Measurements from ENCODE around the gene ZNF626. TPM values are rescaled to one million over a fixed set of nuclear protein-coding genes. Genes with fewer than 3 reads are reported as not detected.

The ZNF626 gene
- total and polyA plus RNA-seq, 2 of the 4 experiments (the other 2 are of a cell fraction) = 1.6 to 3.2 TPM

DNA sequence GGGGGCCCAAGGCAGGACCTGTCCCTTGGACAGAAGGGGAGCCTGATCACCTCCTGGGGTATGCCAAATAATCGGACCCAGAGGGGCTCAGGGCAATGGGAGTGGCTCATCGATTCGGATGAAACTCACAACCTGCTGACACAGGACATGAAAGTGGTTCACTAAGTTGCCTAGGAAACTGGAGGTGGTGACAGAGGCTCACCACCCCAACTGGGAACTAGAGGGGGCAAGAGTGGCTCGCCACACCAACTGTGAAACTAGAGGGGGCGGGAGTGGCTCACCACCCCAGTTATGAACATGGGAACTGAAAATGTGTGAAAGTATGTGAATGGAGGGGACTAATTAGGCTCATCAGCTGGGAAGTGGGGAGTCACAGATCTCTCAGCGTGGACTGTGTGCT, 49.5 kb downstream of the ZNF626 start:
- intact Hi-C loops (cut with micrococcal nuclease) (no loop called here), in situ Hi-C loops (cut with MboI; ENCODE audit: low sequenced_read_pairs) (no loop called here), dilution Hi-C loops (cut with HindIII; ENCODE audit: low sequenced_read_pairs, unreplicated experiment) (no loop called here)
- H3K9me1 ChIP-seq (ENCODE audit: insufficient read depth, low read length) = no peaks in the 10 kb centered on the region
- peaks cover 28% of the 10 kb centered on the region for H3K9me3 ChIP-seq (ENCODE audit: control insufficient read depth, insufficient read depth, low read length)
- no peaks in the 10 kb centered on the region for H3K4me1 ChIP-seq (ENCODE audit: control insufficient read depth, insufficient read depth, low read length)
- no peak overlapping the region for H2BK15ac ChIP-seq (ENCODE audit: low read depth, low read length)
- CTCF ChIA-PET = interaction anchor here (0.6 kb wide), 1 partner anchor 85 kb away, joined by 3 read pairs; no protein-coding TSS in a partner anchor
- H3K23ac ChIP-seq (ENCODE audit: low read depth, low read length) = no peak overlapping the region
- no peak overlapping the region for H3K14ac ChIP-seq (replicated peaks; ENCODE audit: low read depth, low read length)
- H3K27ac ChIP-seq (ENCODE audit: insufficient read depth, low read length) = no peak overlapping the region
- H2BK5ac ChIP-seq (ENCODE audit: low read depth, low read length, poor library complexity, severe bottlenecking) = no peak overlapping the region
- H3K36me3 ChIP-seq (ENCODE audit: control insufficient read depth, insufficient read depth, low read length) = no peaks in the 10 kb centered on the region
- POLR2A ChIA-PET (ENCODE audit: unreplicated experiment) = no interaction called here
- TF ChIP-seq FOS (IDR thresholded peaks at IDR 0.05; ENCODE audit: low read depth, low read length) (no peak), MXI1 (IDR thresholded peaks at IDR 0.05; ENCODE audit: borderline replicate concordance, low read depth, low read length) (no peak), MAZ (IDR thresholded peaks at IDR 0.05; ENCODE audit: borderline replicate concordance, low read depth, low read length) (no peak), MAFK (IDR thresholded peaks at IDR 0.05; ENCODE audit: low read depth, low read length) (no peak), RFX5 (IDR thresholded peaks at IDR 0.05; ENCODE audit: low read depth, low read length) (no peak)
- TF ChIP-seq, protein P1, sequence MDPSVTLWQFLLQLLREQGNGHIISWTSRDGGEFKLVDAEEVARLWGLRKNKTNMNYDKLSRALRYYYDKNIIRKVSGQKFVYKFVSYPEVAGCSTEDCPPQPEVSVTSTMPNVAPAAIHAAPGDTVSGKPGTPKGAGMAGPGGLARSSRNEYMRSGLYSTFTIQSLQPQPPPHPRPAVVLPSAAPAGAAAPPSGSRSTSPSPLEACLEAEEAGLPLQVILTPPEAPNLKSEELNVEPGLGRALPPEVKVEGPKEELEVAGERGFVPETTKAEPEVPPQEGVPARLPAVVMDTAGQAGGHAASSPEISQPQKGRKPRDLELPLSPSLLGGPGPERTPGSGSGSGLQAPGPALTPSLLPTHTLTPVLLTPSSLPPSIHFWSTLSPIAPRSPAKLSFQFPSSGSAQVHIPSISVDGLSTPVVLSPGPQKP (IDR thresholded peaks at IDR 0.05; ENCODE audit: borderline replicate concordance, low read depth, low read length) = no peak
- TF ChIP-seq, protein P2, sequence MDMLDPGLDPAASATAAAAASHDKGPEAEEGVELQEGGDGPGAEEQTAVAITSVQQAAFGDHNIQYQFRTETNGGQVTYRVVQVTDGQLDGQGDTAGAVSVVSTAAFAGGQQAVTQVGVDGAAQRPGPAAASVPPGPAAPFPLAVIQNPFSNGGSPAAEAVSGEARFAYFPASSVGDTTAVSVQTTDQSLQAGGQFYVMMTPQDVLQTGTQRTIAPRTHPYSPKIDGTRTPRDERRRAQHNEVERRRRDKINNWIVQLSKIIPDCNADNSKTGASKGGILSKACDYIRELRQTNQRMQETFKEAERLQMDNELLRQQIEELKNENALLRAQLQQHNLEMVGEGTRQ (IDR thresholded peaks at IDR 0.05; ENCODE audit: low read depth, low read length) = no peak
- H2BK20ac ChIP-seq (ENCODE audit: low read depth, low read length) = no peak overlapping the region
- no peak overlapping the region for H2BK120ac ChIP-seq (ENCODE audit: low read depth, low read length)
- H2AK5ac ChIP-seq (ENCODE audit: low read depth, low read length) = no peak overlapping the region
- no peaks in the 10 kb centered on the region for H4K20me1 ChIP-seq (ENCODE audit: insufficient read depth, low read length)
- no peak overlapping the region for H4K8ac ChIP-seq (ENCODE audit: low read depth in 2 of 2, low read length in 2 of 2)
- no peak overlapping the region for H2AFZ ChIP-seq (replicated peaks; ENCODE audit: low read length, poor library complexity)
- no TSS peak for BruUV-seq (replicated peaks)
- H4K5ac ChIP-seq (ENCODE audit: low read depth, low read length) = no peak overlapping the region
- no peaks in the 10 kb centered on the region for H3K79me1 ChIP-seq (ENCODE audit: low read depth in 1 of 2, low read length in 2 of 2)
- no peaks in the 10 kb centered on the region for H3K27me3 ChIP-seq (ENCODE audit: control insufficient read depth, insufficient read depth, low read length)
- H4K91ac ChIP-seq (ENCODE audit: insufficient read depth, low read depth, low read length) = no peak overlapping the region
- no peak for ATAC-seq (ENCODE audit: low read depth)
- no peak for DNase-seq
- no peak overlapping the region for H3K9ac ChIP-seq (ENCODE audit: low read depth, low read length)
- no peak overlapping the region for H3K4ac ChIP-seq (ENCODE audit: low read depth, low read length)
- H2AK9ac ChIP-seq (replicated peaks; ENCODE audit: low read depth, low read length, poor library complexity) = no peak overlapping the region
- H3K18ac ChIP-seq (ENCODE audit: low read depth, low read length) = no peak overlapping the region
- H3K4me3 ChIP-seq (ENCODE audit: insufficient read depth, low read depth, low read length) = no peak overlapping the region
- H3K56ac ChIP-seq (ENCODE audit: extremely low read depth, insufficient read depth, low read length) = no peak overlapping the region
- no CpG with 5 or more reads among the region's 6 CpGs for WGBS, 2 experiments (ENCODE audit: extremely low coverage in 2 of 2, insufficient read length in 1 of 2)
- no peak overlapping the region for H3K4me2 ChIP-seq (ENCODE audit: low read depth, low read length)
